ENCODE measurements around the gene PON1.

DNA sequence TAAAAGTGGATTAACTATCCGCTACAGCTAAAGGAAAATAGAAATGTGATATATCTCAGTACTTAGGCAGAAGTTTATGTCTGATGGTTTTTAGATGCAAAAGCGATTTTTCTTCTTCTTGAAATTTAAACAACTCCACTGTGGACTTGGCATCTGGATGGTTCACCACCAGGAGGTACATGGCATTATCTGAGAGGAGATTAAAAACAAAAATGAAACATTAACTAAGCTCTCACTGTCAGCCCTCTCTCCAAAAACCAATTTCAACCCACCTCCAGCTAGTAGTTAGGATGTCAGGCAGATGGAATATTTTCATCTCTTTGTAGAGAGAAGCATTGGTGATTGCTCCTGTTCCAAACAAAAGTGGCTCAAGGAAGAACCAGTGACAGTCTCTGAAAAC is 12.9 kb downstream of the PON1 start:
- TF ChIP-seq, protein P1, sequence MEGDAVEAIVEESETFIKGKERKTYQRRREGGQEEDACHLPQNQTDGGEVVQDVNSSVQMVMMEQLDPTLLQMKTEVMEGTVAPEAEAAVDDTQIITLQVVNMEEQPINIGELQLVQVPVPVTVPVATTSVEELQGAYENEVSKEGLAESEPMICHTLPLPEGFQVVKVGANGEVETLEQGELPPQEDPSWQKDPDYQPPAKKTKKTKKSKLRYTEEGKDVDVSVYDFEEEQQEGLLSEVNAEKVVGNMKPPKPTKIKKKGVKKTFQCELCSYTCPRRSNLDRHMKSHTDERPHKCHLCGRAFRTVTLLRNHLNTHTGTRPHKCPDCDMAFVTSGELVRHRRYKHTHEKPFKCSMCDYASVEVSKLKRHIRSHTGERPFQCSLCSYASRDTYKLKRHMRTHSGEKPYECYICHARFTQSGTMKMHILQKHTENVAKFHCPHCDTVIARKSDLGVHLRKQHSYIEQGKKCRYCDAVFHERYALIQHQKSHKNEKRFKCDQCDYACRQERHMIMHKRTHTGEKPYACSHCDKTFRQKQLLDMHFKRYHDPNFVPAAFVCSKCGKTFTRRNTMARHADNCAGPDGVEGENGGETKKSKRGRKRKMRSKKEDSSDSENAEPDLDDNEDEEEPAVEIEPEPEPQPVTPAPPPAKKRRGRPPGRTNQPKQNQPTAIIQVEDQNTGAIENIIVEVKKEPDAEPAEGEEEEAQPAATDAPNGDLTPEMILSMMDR (IDR thresholded peaks at IDR 0.05) = no peak
- no peak for TF ChIP-seq POLR2A (IDR thresholded peaks at IDR 0.05)

Data from thyroid gland (tissue), 4 donors.